Measurements from ENCODE around the gene IL1RAPL2. TPM values are rescaled to one million over a fixed set of nuclear protein-coding genes. Genes with fewer than 3 reads are reported as not detected.
"Not testable (repeated sequence)": the region's sequence is repeated elsewhere in the genome, so short reads cannot be mapped to it uniquely, and the experiment has no call there.

IL1RAPL2 gene
- total RNA-seq, 4 donors from 2014 or later, result 0.50 to 1.3 (median 0.67) TPM

DNA sequence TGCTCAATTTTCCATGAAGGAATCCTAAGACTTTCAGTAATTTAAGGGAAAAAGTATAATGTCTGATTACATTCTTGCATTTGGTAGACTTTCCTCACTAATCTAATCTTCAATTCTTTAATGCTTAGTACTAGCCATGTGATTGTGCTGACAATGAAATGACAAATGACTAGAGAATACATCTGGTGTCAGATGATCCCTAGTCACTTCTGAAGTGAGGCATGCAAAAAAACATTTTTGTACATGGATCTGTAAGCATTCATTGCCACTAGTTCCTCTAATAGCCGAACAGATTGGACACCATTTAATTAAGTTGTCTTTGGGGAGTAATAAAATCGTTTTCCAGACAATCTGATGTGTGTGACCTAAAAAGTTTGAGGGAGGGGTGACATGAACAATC is 1193.6 kb downstream of the IL1RAPL2 start:
- Histone ChIP-seq H3K27me3 (no peaks in the 10 kb centered on the region), H3K9me3 (no peaks in the 10 kb centered on the region), H3K36me3 (no peaks in the 10 kb centered on the region), H3K27ac (replicated peaks in 1 of 4) (no peak overlapping the region), H3K4me3 (no peak overlapping the region), H3K4me1 (no peaks in the 10 kb centered on the region)
- 55% methylated on average over 2 of the region's 2 CpGs for WGBS
- no peak for DNase-seq (ENCODE audit: extremely low spot score)
- intact Hi-C loops (cut with DNase I), result no loop called here
- TF ChIP-seq POLR2AphosphoS5 (IDR thresholded peaks at IDR 0.05), result no peak
- TF ChIP-seq, protein P1, sequence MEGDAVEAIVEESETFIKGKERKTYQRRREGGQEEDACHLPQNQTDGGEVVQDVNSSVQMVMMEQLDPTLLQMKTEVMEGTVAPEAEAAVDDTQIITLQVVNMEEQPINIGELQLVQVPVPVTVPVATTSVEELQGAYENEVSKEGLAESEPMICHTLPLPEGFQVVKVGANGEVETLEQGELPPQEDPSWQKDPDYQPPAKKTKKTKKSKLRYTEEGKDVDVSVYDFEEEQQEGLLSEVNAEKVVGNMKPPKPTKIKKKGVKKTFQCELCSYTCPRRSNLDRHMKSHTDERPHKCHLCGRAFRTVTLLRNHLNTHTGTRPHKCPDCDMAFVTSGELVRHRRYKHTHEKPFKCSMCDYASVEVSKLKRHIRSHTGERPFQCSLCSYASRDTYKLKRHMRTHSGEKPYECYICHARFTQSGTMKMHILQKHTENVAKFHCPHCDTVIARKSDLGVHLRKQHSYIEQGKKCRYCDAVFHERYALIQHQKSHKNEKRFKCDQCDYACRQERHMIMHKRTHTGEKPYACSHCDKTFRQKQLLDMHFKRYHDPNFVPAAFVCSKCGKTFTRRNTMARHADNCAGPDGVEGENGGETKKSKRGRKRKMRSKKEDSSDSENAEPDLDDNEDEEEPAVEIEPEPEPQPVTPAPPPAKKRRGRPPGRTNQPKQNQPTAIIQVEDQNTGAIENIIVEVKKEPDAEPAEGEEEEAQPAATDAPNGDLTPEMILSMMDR (IDR thresholded peaks at IDR 0.05), result no peak

DNA sequence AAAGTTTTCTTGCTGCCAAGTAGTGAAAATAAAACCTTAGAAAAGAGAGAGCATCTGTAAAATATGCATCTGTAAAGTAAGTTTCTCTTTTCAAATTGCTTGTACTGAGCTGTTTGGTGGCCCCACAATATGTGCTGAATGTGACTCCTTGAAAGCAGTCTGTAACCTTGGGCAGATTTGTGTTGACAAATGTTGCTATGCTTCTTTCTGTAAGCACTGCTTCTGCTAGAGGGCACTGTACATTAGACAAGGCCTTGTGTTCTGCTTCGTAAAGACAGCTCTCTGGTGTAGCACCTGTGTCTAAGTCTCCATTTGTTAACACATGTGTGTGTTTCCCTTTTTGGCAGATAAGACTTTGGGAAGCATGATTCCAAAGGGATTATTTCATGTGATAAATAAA is 1199.7 kb downstream of the IL1RAPL2 start:
- no peak overlapping the region for H3K4me3 ChIP-seq
- no peak for DNase-seq (ENCODE audit: extremely low spot score)
- 60% methylated on average over 1 of the region's 1 CpG for WGBS
- no peak for TF ChIP-seq POLR2A (IDR thresholded peaks at IDR 0.05; ENCODE audit: low read depth)
- no peak for TF ChIP-seq EP300 (IDR thresholded peaks at IDR 0.05)
- TF ChIP-seq, protein P1 (IDR thresholded peaks at IDR 0.05), result no peak
- no peak for TF ChIP-seq POLR2AphosphoS5 (IDR thresholded peaks at IDR 0.05)
- no peaks in the 10 kb centered on the region for H3K9me3 ChIP-seq
- no peaks in the 10 kb centered on the region for H3K27me3 ChIP-seq
- H3K4me1 ChIP-seq, result no peaks in the 10 kb centered on the region
- no peak overlapping the region for H3K27ac ChIP-seq (replicated peaks in 1 of 4)
- no peaks in the 10 kb centered on the region for H3K36me3 ChIP-seq
- intact Hi-C loops (cut with DNase I), result no loop called here

DNA sequence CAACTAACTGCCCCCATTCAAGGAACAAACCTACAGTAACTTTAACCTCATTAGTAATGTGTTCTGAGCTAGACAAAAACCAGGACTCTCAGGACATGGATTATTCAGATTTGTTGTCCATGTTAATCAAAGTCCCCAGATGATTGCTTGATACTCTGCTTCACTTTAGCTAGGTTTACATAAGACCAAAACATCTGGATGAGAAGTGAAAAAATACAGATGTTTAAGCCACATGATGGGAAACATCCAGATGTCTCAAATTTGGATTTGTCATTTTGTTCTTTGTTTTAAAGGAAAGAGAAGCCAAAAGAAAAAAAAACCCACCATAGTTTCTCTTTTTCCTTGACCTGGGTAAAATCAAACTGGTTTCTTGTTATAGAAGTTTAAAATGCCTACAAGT is 1207.8 kb downstream of the IL1RAPL2 start:
- H3K36me3 ChIP-seq, result no peaks in the 10 kb centered on the region
- H3K4me1 ChIP-seq, result no peaks in the 10 kb centered on the region
- no peaks in the 10 kb centered on the region for H3K9me3 ChIP-seq
- no peak overlapping the region for H3K4me3 ChIP-seq
- H3K27ac ChIP-seq (replicated peaks in 1 of 4), result no peak overlapping the region
- TF ChIP-seq, protein P1 (IDR thresholded peaks at IDR 0.05), result no peak
- no peak for TF ChIP-seq POLR2AphosphoS5 (IDR thresholded peaks at IDR 0.05)
- no peak for TF ChIP-seq POLR2A (IDR thresholded peaks at IDR 0.05; ENCODE audit: low read depth)
- TF ChIP-seq EP300 (IDR thresholded peaks at IDR 0.05), result no peak
- peaks cover 0 to 5% (median 0%) of the 10 kb centered on the region in 4 donors for H3K27me3 ChIP-seq
- intact Hi-C loops (cut with DNase I), result no loop called here
- DNase-seq (ENCODE audit: extremely low spot score), result no peak

DNA sequence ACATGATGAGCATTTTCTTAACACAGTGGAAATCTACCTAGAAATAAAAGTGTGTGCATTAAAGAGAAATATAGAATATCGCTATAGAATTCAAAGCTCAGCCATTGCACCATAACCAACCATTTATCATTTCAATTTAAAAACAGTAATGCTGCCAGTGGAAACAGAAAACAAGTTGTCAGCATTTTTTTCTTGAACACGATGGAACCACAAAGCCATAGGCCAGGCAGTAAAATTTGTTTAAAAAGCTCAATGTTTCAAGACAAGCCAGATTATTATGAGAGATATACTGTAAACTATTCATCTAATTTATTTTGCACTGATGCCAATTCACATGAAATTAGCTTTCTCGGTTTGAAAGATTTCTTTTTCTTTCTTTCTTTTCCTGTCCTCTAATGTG is 1209.7 kb downstream of the IL1RAPL2 start:
- WGBS, result 51% methylated on average over 3 of the region's 3 CpGs
- H3K9me3 ChIP-seq, result no peaks in the 10 kb centered on the region
- no peaks in the 10 kb centered on the region for H3K4me1 ChIP-seq

DNA sequence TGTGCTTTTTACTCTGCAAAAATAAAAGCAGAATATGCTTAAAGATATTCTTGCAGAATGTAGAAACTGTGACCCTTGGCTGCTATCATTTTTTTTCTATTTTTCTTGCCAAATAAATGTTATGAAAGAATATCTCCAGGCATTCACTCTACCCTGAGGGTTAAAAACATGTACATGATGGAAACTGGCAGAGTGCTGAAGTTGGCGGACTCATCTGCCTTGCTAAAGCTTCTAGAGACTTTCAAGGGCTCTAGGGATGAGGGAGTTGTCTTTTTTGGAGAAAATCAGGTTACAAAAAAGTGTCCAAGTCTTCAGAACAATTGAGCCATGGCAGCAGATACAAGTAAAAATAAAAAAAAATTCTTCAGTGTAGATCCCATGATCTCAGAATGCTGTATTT is 1215.8 kb downstream of the IL1RAPL2 start:
- no peak for DNase-seq (ENCODE audit: extremely low spot score)
- intact Hi-C loops (cut with DNase I), result no loop called here
- Histone ChIP-seq H3K9me3 (no peaks in the 10 kb centered on the region), H3K27ac (replicated peaks in 1 of 4) (no peak overlapping the region), H3K27me3 (peaks cover 0 to 8% (median 0%) of the 10 kb centered on the region in 4 donors), H3K36me3 (no peaks in the 10 kb centered on the region), H3K4me3 (no peak overlapping the region), H3K4me1 (no peaks in the 10 kb centered on the region)
- 52% methylated on average over 1 of the region's 1 CpG for WGBS
- TF ChIP-seq EP300 (IDR thresholded peaks at IDR 0.05) (no peak), POLR2AphosphoS5 (IDR thresholded peaks at IDR 0.05) (no peak), POLR2A (IDR thresholded peaks at IDR 0.05; ENCODE audit: low read depth) (no peak)
- TF ChIP-seq, protein P1 (IDR thresholded peaks at IDR 0.05), result no peak

More for the DNA sequence above, 1209.7 kb downstream of the IL1RAPL2 start:
- H3K27me3 ChIP-seq, result peaks cover 0 to 5% (median 0%) of the 10 kb centered on the region in 4 donors
- no peak overlapping the region for H3K27ac ChIP-seq (replicated peaks in 1 of 4)
- no peak overlapping the region for H3K4me3 ChIP-seq
- intact Hi-C loops (cut with DNase I), result no loop called here
- no peaks in the 10 kb centered on the region for H3K36me3 ChIP-seq
- no peak for DNase-seq (ENCODE audit: extremely low spot score)
- TF ChIP-seq POLR2A (IDR thresholded peaks at IDR 0.05; ENCODE audit: low read depth) (no peak), POLR2AphosphoS5 (IDR thresholded peaks at IDR 0.05) (no peak), EP300 (IDR thresholded peaks at IDR 0.05) (no peak)
- TF ChIP-seq, protein P1 (IDR thresholded peaks at IDR 0.05), result no peak

DNA sequence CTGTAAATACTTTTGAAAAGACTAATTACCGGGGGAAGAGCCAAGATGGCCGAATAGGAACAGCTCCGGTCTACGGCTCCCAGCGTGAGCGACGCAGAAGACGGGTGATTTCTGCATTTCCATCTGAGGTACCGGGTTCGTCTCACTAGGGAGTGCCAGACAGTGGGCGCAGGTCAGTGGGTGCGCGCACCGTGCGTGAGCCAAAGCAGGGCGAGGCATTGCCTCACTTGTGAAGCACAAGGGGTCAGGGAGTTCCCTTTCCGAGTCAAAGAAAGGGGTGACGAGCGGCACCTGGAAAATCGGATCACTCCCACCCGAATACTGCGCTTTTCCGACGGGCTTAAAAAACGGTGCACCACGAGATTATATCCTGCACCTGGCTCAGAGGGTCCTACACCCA is 1230.9 kb downstream of the IL1RAPL2 start:
- H3K4me1 ChIP-seq; DNase-seq (ENCODE audit: extremely low spot score); H3K4me3 ChIP-seq; intact Hi-C loops (cut with DNase I); H3K27me3 ChIP-seq; H3K36me3 ChIP-seq; H3K9me3 ChIP-seq; H3K27ac ChIP-seq (replicated peaks in 1 of 4): not testable (repeated sequence)
- WGBS, result 85% methylated on average over 24 of the region's 26 CpGs

Measured in esophagus muscularis mucosa (tissue), 4 donors.